Kidney epithelial cell (primary cell): ENCODE measurements around the gene ARHGAP35. TPM values are rescaled to one million over a fixed set of nuclear protein-coding genes. Genes with fewer than 3 reads are reported as not detected.

Source experiments
- DNase-seq: peaks from one replicate; pipeline ENCODE4 v3.0.0-alpha.2; 2010; ENCODE audit warnings: low read depth
- H3K27me3 ChIP-seq: 2 replicates; pipeline ENCODE4 v1.6.0; 2011; ENCODE audit warnings: low read length; ENCODE audit not compliant: control insufficient read depth, insufficient read depth
- H3K36me3 ChIP-seq: 2 replicates; pipeline ENCODE4 v1.5.1; 2011; ENCODE audit warnings: low read length; ENCODE audit not compliant: control insufficient read depth, insufficient read depth
- H3K4me3 ChIP-seq: 2 replicates; pipeline ENCODE4 v1.5.1; 2011; ENCODE audit warnings: low read depth, mild to moderate bottlenecking, control low read depth, low read length
- total RNA-seq: library from RNA; depleted of rRNA; stranded (reverse); fragments of >200 nt; gene quantifications from 2 replicates; pipeline ENCODE4 v1.2.3, GENCODE V29; 2015
- TF ChIP-seq, protein P1 (sequence below): IDR thresholded peaks from 2 replicates; pipeline ENCODE4 v1.5.1; 2011; ENCODE audit warnings: mild to moderate bottlenecking, moderate library complexity, low read length, control low read depth, inconsistent platforms; ENCODE audit not compliant: insufficient read depth, poor library complexity, severe bottlenecking

ARHGAP35 gene
- total RNA-seq, 1 donor from 2014 or later = 30.9 TPM

- H3K36me3 ChIP-seq = no peaks in the 10 kb centered on the region
- H3K4me3 ChIP-seq = no peak overlapping the region
- TF ChIP-seq, protein P1, sequence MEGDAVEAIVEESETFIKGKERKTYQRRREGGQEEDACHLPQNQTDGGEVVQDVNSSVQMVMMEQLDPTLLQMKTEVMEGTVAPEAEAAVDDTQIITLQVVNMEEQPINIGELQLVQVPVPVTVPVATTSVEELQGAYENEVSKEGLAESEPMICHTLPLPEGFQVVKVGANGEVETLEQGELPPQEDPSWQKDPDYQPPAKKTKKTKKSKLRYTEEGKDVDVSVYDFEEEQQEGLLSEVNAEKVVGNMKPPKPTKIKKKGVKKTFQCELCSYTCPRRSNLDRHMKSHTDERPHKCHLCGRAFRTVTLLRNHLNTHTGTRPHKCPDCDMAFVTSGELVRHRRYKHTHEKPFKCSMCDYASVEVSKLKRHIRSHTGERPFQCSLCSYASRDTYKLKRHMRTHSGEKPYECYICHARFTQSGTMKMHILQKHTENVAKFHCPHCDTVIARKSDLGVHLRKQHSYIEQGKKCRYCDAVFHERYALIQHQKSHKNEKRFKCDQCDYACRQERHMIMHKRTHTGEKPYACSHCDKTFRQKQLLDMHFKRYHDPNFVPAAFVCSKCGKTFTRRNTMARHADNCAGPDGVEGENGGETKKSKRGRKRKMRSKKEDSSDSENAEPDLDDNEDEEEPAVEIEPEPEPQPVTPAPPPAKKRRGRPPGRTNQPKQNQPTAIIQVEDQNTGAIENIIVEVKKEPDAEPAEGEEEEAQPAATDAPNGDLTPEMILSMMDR = no peak
- DNase-seq = no peak
- no peaks in the 10 kb centered on the region for H3K27me3 ChIP-seq
Measured at GRCh38 chr19:46903458-46903857, 42.7 kb downstream of the ARHGAP35 start.

DNA sequence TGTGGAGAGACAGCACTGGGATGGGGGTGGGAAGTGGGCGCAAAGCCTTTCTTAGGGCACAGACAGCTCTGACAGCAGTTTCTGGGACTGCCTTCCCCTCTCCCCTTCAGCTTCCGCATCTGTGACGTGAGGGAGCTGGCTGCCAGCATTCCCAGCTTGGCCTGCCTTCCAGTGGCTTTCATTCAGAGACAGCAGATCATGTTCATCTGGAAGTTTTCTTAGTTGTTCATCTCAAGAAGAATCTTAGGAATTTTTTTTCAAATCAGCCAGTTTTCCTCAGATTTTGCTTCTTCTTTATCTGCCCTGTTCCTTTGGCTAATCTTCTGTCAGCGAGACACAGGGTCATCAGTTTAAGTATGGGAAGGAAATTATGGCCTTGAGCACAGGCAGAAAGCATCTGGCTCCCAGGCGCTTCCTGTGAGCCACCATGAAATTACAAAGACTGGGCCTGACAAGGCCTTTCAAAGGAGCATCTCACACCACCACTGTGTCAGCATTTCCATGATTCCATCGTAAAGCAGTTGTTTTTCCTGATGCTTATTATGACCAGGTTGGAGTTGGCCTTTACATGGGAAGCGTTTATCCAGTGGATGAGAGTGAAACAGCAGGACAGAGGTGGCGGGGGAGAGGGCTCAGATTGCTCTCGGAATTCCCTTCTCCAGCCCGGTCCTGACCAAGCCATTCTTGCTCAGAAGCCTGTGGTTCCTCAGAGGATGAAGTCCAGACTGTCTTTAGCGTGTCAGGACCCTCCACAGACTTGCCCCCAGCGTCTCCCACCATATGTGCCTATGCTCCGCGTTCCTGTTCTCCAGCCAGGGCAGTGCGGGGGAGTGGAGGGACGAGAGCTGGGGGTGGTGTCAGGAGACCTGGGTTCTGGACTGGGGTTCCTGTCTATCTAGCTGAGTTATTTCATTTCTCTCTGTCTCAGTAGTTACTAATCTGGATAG, 43.6 kb downstream of the ARHGAP35 start:
- H3K4me3 ChIP-seq = no peak overlapping the region
- TF ChIP-seq, protein P1 = no peak
- H3K36me3 ChIP-seq = no peaks in the 10 kb centered on the region
- DNase-seq = no peak
- no peaks in the 10 kb centered on the region for H3K27me3 ChIP-seq

DNA sequence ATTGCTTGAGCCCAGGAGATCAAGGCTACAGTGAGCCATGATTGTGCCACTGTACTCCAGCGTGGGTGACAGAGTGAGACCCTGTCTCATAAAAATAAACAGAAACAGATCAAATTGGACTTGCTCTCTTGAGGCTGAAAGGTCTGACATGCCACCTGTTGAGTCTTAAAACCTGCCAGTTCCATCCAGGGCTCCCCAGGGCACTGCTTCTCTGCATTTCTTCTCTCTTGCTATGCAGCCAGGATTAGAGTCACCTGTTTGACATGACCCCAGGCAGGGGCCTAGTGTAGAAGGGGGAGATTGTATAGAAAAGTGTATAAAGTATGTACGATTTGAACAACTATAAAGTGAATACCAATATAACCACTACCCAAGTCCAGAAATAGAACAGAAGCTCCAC, 45.4 kb downstream of the ARHGAP35 start:
- TF ChIP-seq, protein P1 = no peak
- Histone ChIP-seq H3K27me3 (no peaks in the 10 kb centered on the region), H3K36me3 (no peaks in the 10 kb centered on the region), H3K4me3 (no peak overlapping the region)
- DNase-seq = no peak

DNA sequence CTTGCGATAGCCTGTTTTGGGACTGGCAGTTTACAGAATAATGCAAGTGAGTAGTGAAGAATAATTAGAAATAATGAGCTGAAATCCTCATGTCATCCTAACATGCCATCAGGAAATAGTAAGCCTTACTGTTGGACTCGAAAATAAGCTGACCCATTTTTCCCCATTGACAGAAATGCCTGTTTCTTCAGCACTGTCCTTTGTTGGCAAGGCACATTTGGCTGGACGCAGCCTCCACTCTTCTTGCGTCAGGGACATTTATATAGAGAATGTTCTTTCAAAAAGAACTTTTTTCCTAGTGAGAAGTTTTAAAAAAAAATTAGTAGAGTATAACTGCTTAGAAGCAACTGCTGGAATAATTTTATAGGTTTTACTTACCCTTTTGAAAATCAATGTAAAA, 47.1 kb downstream of the ARHGAP35 start:
- H3K36me3 ChIP-seq = no peaks in the 10 kb centered on the region
- no peaks in the 10 kb centered on the region for H3K27me3 ChIP-seq
- TF ChIP-seq, protein P1 = no peak
- no peak for DNase-seq
- H3K4me3 ChIP-seq = no peak overlapping the region

GRCh38 chr19:46909356-46909755, 48.6 kb downstream of the ARHGAP35 start:
- Histone ChIP-seq H3K36me3 (no peaks in the 10 kb centered on the region), H3K27me3 (no peaks in the 10 kb centered on the region), H3K4me3 (no peak overlapping the region)
- TF ChIP-seq, protein P1 = no peak
- DNase-seq = no peak

Other genes with a start within 250 kb of the ARHGAP35 start
- gene PTGIR, start 235.9 kb upstream of the ARHGAP35 start, total RNA-seq = 0.48 TPM in 1 of 2 replicates, not detected in the other
- not detected in 2 replicates for gene GNG8, start 224.8 kb upstream of the ARHGAP35 start, total RNA-seq
- 0.14 and 0.33 TPM in 2 replicates for gene DACT3, start 199.8 kb upstream of the ARHGAP35 start, total RNA-seq
- gene PRKD2, start 143.9 kb upstream of the ARHGAP35 start, total RNA-seq = 52.4 and 63.6 TPM in 2 replicates
- 25.7 and 41.7 TPM in 2 replicates for gene FKRP, start 114.9 kb upstream of the ARHGAP35 start, total RNA-seq
- 111 and 117 TPM in 2 replicates for gene STRN4, start 114.5 kb upstream of the ARHGAP35 start, total RNA-seq
- gene SLC1A5, start 72.4 kb upstream of the ARHGAP35 start, total RNA-seq = 192 and 213 TPM in 2 replicates
- gene AP2S1, start 10.2 kb upstream of the ARHGAP35 start, total RNA-seq = 157 and 198 TPM in 2 replicates
- 1.6 TPM in 1 of 2 replicates, not detected in the other for gene NPAS1, start 158.8 kb downstream of the ARHGAP35 start, total RNA-seq
- gene TMEM160, start 187.6 kb downstream of the ARHGAP35 start, total RNA-seq = 36.8 and 71.0 TPM in 2 replicates